GM12878 (cell line): ENCODE measurements around the gene SEMA4D. TPM values are rescaled to one million over a fixed set of nuclear protein-coding genes. Genes with fewer than 3 reads are reported as not detected.
A peak's percentile ranks its signal among the peaks of the same experiment; 100 is the strongest.

Experiments
- ATF7 ChIP-seq: fragments of 450-650 bp; IDR thresholded peaks from 2 replicates; pipeline ENCODE4 v1.6.1; 2016; ENCODE audit warnings: low read depth, mild to moderate bottlenecking
- EGR1 ChIP-seq, 2 experiments: IDR thresholded peaks; 1 replicate in 1 of 2; 2 replicates in 1 of 2; pipeline ENCODE4 v1.6.1; 2011 to 2012; ENCODE audit warnings: low read depth in 2 of 2, low read length in 2 of 2, borderline replicate concordance in 1 of 2, mild to moderate bottlenecking in 1 of 2, moderate library complexity in 1 of 2
- MEF2A ChIP-seq: IDR thresholded peaks from 2 replicates; pipeline ENCODE4 v1.6.1; 2011; ENCODE audit warnings: low read depth, mild to moderate bottlenecking, low read length, moderate library complexity; ENCODE audit not compliant: insufficient read depth
- SMAD1 ChIP-seq: fragments of 450-650 bp; IDR thresholded peaks from 2 replicates; pipeline ENCODE4 v1.6.1; 2018; ENCODE audit warnings: mild to moderate bottlenecking, low read depth; ENCODE audit not compliant: partially characterized antibody
- ZBED1 ChIP-seq: IDR thresholded peaks from 2 replicates; pipeline ENCODE4 v1.6.1; 2016; ENCODE audit warnings: borderline replicate concordance
- polyA plus RNA-seq, 11 experiments: library from polyadenylated mRNA; depleted of rRNA in 4 of 11; unstranded in 6 of 11; stranded (reverse) in 5 of 11; fragments of >200 nt; fragmentation: Nextera tagmentation in 4 of 11; fragmentation: Illumina TruSeq in 1 of 11; extraction: Ambion mirVana in 4 of 11; extraction: Trizol in 1 of 11; gene quantifications; 1 replicate in 1 of 11; 2 replicates in 10 of 11; pipeline versions ENCODE4 v1.2.1 to v1.2.3, GENCODE V29; 2011 to 2016; ENCODE audit warnings: inconsistent platforms in 2 of 11, missing spikeins in 2 of 11, low read depth in 1 of 11
- total RNA-seq, 4 experiments: library from RNA; depleted of rRNA in 3 of 4; stranded (reverse); fragments of >200 nt in 3 of 4; fragmentation: Illumina TruSeq in 1 of 4; extraction: Trizol in 1 of 4; gene quantifications; 2 replicates each; pipeline versions ENCODE4 v1.2.1 to v1.2.3, GENCODE V29; 2013 to 2021
- TF ChIP-seq, protein P1 (sequence below): IDR thresholded peaks from 2 replicates; pipeline ENCODE4 v1.6.1; 2011; ENCODE audit warnings: mild to moderate bottlenecking, low read depth, low read length, moderate library complexity; ENCODE audit not compliant: insufficient replicate concordance
- TF ChIP-seq, protein P2 (sequence below): fragments of 450-650 bp; IDR thresholded peaks from 2 replicates; pipeline ENCODE4 v1.6.1; 2017; ENCODE audit warnings: borderline replicate concordance

SEMA4D gene
- total and polyA plus RNA-seq, 10 of the 15 experiments (the other 5 are each of a cell fraction or from before 2014, with no cell fraction given): 15.1 to 136 (median 39.6) TPM

DNA sequence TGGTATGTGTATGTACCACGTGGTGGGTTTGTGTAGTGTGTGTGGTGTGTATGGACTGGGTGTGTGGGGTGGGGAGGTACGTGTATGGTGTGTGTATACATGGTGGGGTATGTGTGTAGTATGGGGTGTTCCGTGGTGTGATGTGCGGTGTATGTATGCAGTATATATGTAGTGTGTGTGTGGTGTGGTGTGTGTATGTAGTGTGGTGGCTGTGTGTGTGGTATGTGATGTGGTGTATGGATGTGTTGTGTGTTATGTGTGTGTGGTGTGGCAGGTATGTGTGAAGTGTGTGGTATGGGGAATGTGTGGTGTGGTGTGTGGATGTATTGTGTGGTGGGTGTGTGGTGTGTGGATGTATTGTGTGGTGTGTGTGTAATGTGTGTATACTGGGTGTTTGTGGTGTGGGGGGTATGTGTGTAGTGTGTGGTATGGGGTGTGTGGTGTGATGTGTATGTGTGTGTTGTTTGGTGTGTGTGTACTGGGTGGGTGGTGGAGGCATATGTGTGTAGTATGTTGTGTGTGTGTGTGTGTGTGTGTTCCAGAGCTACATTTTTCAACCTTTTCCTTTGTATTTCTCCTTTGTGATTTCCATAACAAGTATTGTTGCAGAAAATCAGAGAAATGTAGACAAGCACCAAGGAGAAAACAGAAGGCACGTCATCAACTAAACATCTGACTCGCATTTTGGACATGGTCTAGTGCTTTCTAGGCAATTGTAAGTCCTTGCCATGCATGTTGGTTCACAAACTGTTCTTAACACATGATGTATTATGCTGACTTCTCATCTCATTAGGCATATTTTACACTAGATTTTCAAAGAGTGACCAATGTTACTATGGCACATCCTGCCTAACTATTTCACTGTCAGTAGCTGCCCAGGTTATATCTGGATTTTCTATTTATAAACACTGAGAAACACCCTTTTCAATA is 13.2 kb downstream of the SEMA4D start (continued):
- TF ChIP-seq, protein P1, sequence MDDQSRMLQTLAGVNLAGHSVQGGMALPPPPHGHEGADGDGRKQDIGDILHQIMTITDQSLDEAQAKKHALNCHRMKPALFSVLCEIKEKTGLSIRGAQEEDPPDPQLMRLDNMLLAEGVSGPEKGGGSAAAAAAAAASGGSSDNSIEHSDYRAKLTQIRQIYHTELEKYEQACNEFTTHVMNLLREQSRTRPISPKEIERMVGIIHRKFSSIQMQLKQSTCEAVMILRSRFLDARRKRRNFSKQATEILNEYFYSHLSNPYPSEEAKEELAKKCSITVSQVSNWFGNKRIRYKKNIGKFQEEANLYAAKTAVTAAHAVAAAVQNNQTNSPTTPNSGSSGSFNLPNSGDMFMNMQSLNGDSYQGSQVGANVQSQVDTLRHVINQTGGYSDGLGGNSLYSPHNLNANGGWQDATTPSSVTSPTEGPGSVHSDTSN: peak; percentile 43
- TF ChIP-seq ZBED1: 0 out of 2 replicates have a peak, but pooled peaks have one; percentile 48
- peak; percentile 15 for TF ChIP-seq SMAD1
- TF ChIP-seq MEF2A: no peak
- TF ChIP-seq, protein P2, sequence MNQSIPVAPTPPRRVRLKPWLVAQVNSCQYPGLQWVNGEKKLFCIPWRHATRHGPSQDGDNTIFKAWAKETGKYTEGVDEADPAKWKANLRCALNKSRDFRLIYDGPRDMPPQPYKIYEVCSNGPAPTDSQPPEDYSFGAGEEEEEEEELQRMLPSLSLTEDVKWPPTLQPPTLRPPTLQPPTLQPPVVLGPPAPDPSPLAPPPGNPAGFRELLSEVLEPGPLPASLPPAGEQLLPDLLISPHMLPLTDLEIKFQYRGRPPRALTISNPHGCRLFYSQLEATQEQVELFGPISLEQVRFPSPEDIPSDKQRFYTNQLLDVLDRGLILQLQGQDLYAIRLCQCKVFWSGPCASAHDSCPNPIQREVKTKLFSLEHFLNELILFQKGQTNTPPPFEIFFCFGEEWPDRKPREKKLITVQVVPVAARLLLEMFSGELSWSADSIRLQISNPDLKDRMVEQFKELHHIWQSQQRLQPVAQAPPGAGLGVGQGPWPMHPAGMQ: peak; percentile 34; the same call in 1 of the 2 replicates
- peak; percentile 84 for TF ChIP-seq ATF7
- no peak for TF ChIP-seq EGR1 (IDR thresholded peaks at IDR 0.05; ENCODE audit: borderline replicate concordance in 1 of 2, low read depth in 2 of 2, low read length in 2 of 2)
